ENCODE data around the gene NOS1AP.

- TF ChIP-seq, protein P1, sequence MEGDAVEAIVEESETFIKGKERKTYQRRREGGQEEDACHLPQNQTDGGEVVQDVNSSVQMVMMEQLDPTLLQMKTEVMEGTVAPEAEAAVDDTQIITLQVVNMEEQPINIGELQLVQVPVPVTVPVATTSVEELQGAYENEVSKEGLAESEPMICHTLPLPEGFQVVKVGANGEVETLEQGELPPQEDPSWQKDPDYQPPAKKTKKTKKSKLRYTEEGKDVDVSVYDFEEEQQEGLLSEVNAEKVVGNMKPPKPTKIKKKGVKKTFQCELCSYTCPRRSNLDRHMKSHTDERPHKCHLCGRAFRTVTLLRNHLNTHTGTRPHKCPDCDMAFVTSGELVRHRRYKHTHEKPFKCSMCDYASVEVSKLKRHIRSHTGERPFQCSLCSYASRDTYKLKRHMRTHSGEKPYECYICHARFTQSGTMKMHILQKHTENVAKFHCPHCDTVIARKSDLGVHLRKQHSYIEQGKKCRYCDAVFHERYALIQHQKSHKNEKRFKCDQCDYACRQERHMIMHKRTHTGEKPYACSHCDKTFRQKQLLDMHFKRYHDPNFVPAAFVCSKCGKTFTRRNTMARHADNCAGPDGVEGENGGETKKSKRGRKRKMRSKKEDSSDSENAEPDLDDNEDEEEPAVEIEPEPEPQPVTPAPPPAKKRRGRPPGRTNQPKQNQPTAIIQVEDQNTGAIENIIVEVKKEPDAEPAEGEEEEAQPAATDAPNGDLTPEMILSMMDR (IDR thresholded peaks at IDR 0.05), result no peak
- TF ChIP-seq POLR2A (IDR thresholded peaks at IDR 0.05), result no peak
These were observed 179.5 kb downstream of the NOS1AP start for GRCh38 chr1:162248854-162249535.

All from vagina (tissue), 2 donors.